ENCODE data around the gene OPCML. TPM values are rescaled to one million over a fixed set of nuclear protein-coding genes. Genes with fewer than 3 reads are reported as not detected.

OPCML gene
- total RNA-seq, 2 experiments from 2014 or later, result not detected

- CTCF ChIA-PET, result no interaction called here
- no peaks in the 10 kb centered on the region for H3K9me3 Mint-ChIP-seq
- H3K27ac Mint-ChIP-seq, result no peak overlapping the region
- H3K4me3 Mint-ChIP-seq, result no peak overlapping the region
- H3K36me3 Mint-ChIP-seq (ENCODE audit: low read depth), result no peaks in the 10 kb centered on the region
- no peaks in the 10 kb centered on the region for H3K4me1 Mint-ChIP-seq
- POLR2A ChIA-PET, result no interaction called here
- no peak for DNase-seq
- H3K27me3 Mint-ChIP-seq, result no peaks in the 10 kb centered on the region
These were observed 555.1 kb downstream of the OPCML start for GRCh38 chr11:132977241-132977640.

- Mint-ChIP-seq H3K27me3 (no peaks in the 10 kb centered on the region), H3K4me3 (no peak overlapping the region), H3K36me3 (ENCODE audit: low read depth) (no peaks in the 10 kb centered on the region), H3K9me3 (no peaks in the 10 kb centered on the region), H3K27ac (no peak overlapping the region), H3K4me1 (no peaks in the 10 kb centered on the region)
- CTCF ChIA-PET, result no interaction called here
- DNase-seq, result no peak
- POLR2A ChIA-PET, result no interaction called here
These were observed 556.2 kb downstream of the OPCML start for GRCh38 chr11:132976115-132976514.

- Mint-ChIP-seq H3K27ac (no peak overlapping the region), H3K4me1 (no peaks in the 10 kb centered on the region), H3K27me3 (no peaks in the 10 kb centered on the region), H3K36me3 (ENCODE audit: low read depth) (no peaks in the 10 kb centered on the region), H3K4me3 (no peak overlapping the region), H3K9me3 (no peaks in the 10 kb centered on the region)
- DNase-seq, result no peak
- ChIA-PET POLR2A (no interaction called here), CTCF (no interaction called here)
These were observed 558.6 kb downstream of the OPCML start for GRCh38 chr11:132973686-132974085.

GRCh38 chr11:132972565-132972964, 559.7 kb downstream of the OPCML start:
- ChIA-PET CTCF (no interaction called here), POLR2A (no interaction called here)
- Mint-ChIP-seq H3K4me1 (no peaks in the 10 kb centered on the region), H3K36me3 (ENCODE audit: low read depth) (no peaks in the 10 kb centered on the region), H3K27me3 (no peaks in the 10 kb centered on the region), H3K9me3 (no peaks in the 10 kb centered on the region), H3K27ac (no peak overlapping the region), H3K4me3 (no peak overlapping the region)
- no peak for DNase-seq

- Mint-ChIP-seq H3K4me3 (no peak overlapping the region), H3K27ac (no peak overlapping the region), H3K27me3 (no peaks in the 10 kb centered on the region), H3K4me1 (no peaks in the 10 kb centered on the region), H3K36me3 (ENCODE audit: low read depth) (no peaks in the 10 kb centered on the region), H3K9me3 (no peaks in the 10 kb centered on the region)
- no peak for DNase-seq
- ChIA-PET POLR2A (no interaction called here), CTCF (no interaction called here)
These were observed 561.0 kb downstream of the OPCML start for GRCh38 chr11:132971351-132971750.

- no peak overlapping the region for H3K27ac Mint-ChIP-seq
- POLR2A ChIA-PET, result no interaction called here
- H3K4me3 Mint-ChIP-seq, result no peak overlapping the region
- DNase-seq, result no peak
- no peaks in the 10 kb centered on the region for H3K9me3 Mint-ChIP-seq
- CTCF ChIA-PET, result no interaction called here
- no peaks in the 10 kb centered on the region for H3K27me3 Mint-ChIP-seq
- H3K4me1 Mint-ChIP-seq, result no peaks in the 10 kb centered on the region
- no peaks in the 10 kb centered on the region for H3K36me3 Mint-ChIP-seq (ENCODE audit: low read depth)
These were observed 562.4 kb downstream of the OPCML start for GRCh38 chr11:132969892-132970291.

GRCh38 chr11:132962041-132962440, 570.3 kb downstream of the OPCML start:
- CTCF ChIA-PET, result no interaction called here
- no peak overlapping the region for H3K27ac Mint-ChIP-seq

GRCh38 chr11:132961453-132961852, 570.8 kb downstream of the OPCML start:
- CTCF ChIA-PET, result no interaction called here
- Mint-ChIP-seq H3K27me3 (no peaks in the 10 kb centered on the region), H3K9me3 (peaks cover 4% of the 10 kb centered on the region), H3K4me3 (no peak overlapping the region), H3K4me1 (no peaks in the 10 kb centered on the region), H3K36me3 (ENCODE audit: low read depth) (no peaks in the 10 kb centered on the region), H3K27ac (no peak overlapping the region)
- DNase-seq, result no peak
- POLR2A ChIA-PET, result no interaction called here

More at GRCh38 chr11:132962041-132962440, 570.3 kb downstream of the OPCML start:
- Mint-ChIP-seq H3K4me1 (no peaks in the 10 kb centered on the region), H3K9me3 (peaks cover 4% of the 10 kb centered on the region), H3K27me3 (no peaks in the 10 kb centered on the region), H3K4me3 (no peak overlapping the region), H3K36me3 (ENCODE audit: low read depth) (no peaks in the 10 kb centered on the region)
- DNase-seq, result no peak
- POLR2A ChIA-PET, result no interaction called here

GRCh38 chr11:132960273-132961078, 571.8 kb downstream of the OPCML start:
- DNase-seq, result no peak
- CTCF ChIA-PET, result no interaction called here
- POLR2A ChIA-PET, result no interaction called here

GRCh38 chr11:132959693-132960092, 572.6 kb downstream of the OPCML start:
- no peak for DNase-seq
- peaks cover 4% of the 10 kb centered on the region for H3K9me3 Mint-ChIP-seq
- H3K27ac Mint-ChIP-seq, result no peak overlapping the region
- no peaks in the 10 kb centered on the region for H3K27me3 Mint-ChIP-seq
- POLR2A ChIA-PET, result no interaction called here
- CTCF ChIA-PET, result no interaction called here
- H3K4me1 Mint-ChIP-seq, result no peaks in the 10 kb centered on the region
- H3K4me3 Mint-ChIP-seq, result no peak overlapping the region
- H3K36me3 Mint-ChIP-seq (ENCODE audit: low read depth), result no peaks in the 10 kb centered on the region

More at GRCh38 chr11:132960273-132961078, 571.8 kb downstream of the OPCML start:
- Mint-ChIP-seq H3K36me3 (ENCODE audit: low read depth) (no peaks in the 10 kb centered on the region), H3K4me3 (no peak overlapping the region), H3K27me3 (no peaks in the 10 kb centered on the region), H3K4me1 (no peaks in the 10 kb centered on the region), H3K27ac (no peak overlapping the region), H3K9me3 (peaks cover 4% of the 10 kb centered on the region)

- DNase-seq, result no peak
- ChIA-PET POLR2A (no interaction called here), CTCF (interaction anchor here (1.3 to 1.7 kb wide), 2 partner anchors 17 to 18 kb away, joined by 3 to 4 read pairs; no protein-coding TSS in a partner anchor)
- H3K36me3 Mint-ChIP-seq (ENCODE audit: low read depth), result no peaks in the 10 kb centered on the region
- no peak overlapping the region for H3K4me3 Mint-ChIP-seq
- no peaks in the 10 kb centered on the region for H3K27me3 Mint-ChIP-seq
- no peak overlapping the region for H3K27ac Mint-ChIP-seq
- no peaks in the 10 kb centered on the region for H3K4me1 Mint-ChIP-seq
- peaks cover 4% of the 10 kb centered on the region for H3K9me3 Mint-ChIP-seq
These were observed 574.4 kb downstream of the OPCML start for GRCh38 chr11:132957881-132958280.

GRCh38 chr11:132948252-132948651, 584.0 kb downstream of the OPCML start:
- Mint-ChIP-seq H3K9me3 (no peaks in the 10 kb centered on the region), H3K4me3 (no peak overlapping the region), H3K27ac (no peak overlapping the region), H3K4me1 (peaks cover under 1% of the 10 kb centered on the region), H3K27me3 (peaks cover 12% of the 10 kb centered on the region), H3K36me3 (ENCODE audit: low read depth) (no peaks in the 10 kb centered on the region)
- CTCF ChIA-PET, result no interaction called here
- DNase-seq, result no peak
- POLR2A ChIA-PET, result no interaction called here

GRCh38 chr11:132944569-132944944, 587.7 kb downstream of the OPCML start:
- Mint-ChIP-seq H3K4me1 (peaks cover 2% of the 10 kb centered on the region), H3K27ac (no peak overlapping the region), H3K9me3 (no peaks in the 10 kb centered on the region), H3K36me3 (ENCODE audit: low read depth) (no peaks in the 10 kb centered on the region), H3K27me3 (peaks cover 27% of the 10 kb centered on the region), H3K4me3 (no peak overlapping the region)
- ChIA-PET CTCF (interaction anchor here (1.0 kb wide), 1 partner anchor 1196 kb away, joined by 3 read pairs; no protein-coding TSS in a partner anchor), POLR2A (no interaction called here)
- DNase-seq, result no peak

All from activated CD4-positive, alpha-beta memory T cell treated with anti-CD3 and anti-CD28 coated beads, Interleukin-2, amount 10 ng/mL, durations not matched to agents 7 days and 5 days (primary cell).